HepG2 (cell line): ENCODE measurements around the gene ARCN1. TPM values are rescaled to one million over a fixed set of nuclear protein-coding genes. Genes with fewer than 3 reads are reported as not detected.

Source experiments
- BORCS8-MEF2B ChIP-seq: sonication (generic); formaldehyde crosslinking; IDR thresholded peaks from 2 replicates; pipeline ENCODE4 v1.8.0; 2022; ENCODE audit warnings: mild to moderate bottlenecking, missing genetic modification reagents
- ERF ChIP-seq: IDR thresholded peaks from 2 replicates; pipeline ENCODE4 v1.6.1; 2018; ENCODE audit warnings: missing biosample characterization, missing genetic modification reagents
- GZF1 ChIP-seq: sonication (generic); formaldehyde crosslinking; IDR thresholded peaks from 2 replicates; pipeline ENCODE4 v1.5.1; 2020; ENCODE audit warnings: mild to moderate bottlenecking, missing genetic modification reagents
- KDM6A ChIP-seq: IDR thresholded peaks from 2 replicates; pipeline ENCODE4 v1.6.1; 2016; ENCODE audit warnings: low read depth
- KLF15 ChIP-seq: sonication (generic); formaldehyde crosslinking; IDR thresholded peaks from 2 replicates; pipeline ENCODE4 v1.8.1; 2023; ENCODE audit warnings: borderline replicate concordance, mild to moderate bottlenecking, inconsistent platforms, missing genetic modification reagents, mixed read lengths
- MTA1 ChIP-seq: sonication (generic); formaldehyde crosslinking; IDR thresholded peaks from 2 replicates; pipeline ENCODE4 v1.4.0; 2020; ENCODE audit warnings: missing genetic modification reagents, mild to moderate bottlenecking, borderline replicate concordance
- NRL ChIP-seq: sonication (generic); formaldehyde crosslinking; IDR thresholded peaks from 2 replicates; pipeline ENCODE4 v1.5.0; 2020; ENCODE audit warnings: missing genetic modification reagents, mild to moderate bottlenecking, moderate library complexity, borderline replicate concordance
- RARG ChIP-seq: sonication (generic); formaldehyde crosslinking; IDR thresholded peaks from 2 replicates; pipeline ENCODE4 v1.4.0; 2020; ENCODE audit warnings: low read depth, mild to moderate bottlenecking, missing genetic modification reagents
- RFX5 ChIP-seq: IDR thresholded peaks from 2 replicates; pipeline ENCODE4 v1.6.1; 2011; ENCODE audit warnings: low read depth, low read length, improper control_type of control experiment
- ZNF205 ChIP-seq: IDR thresholded peaks from 2 replicates; pipeline ENCODE4 v1.6.1; 2018; ENCODE audit warnings: missing biosample characterization, missing genetic modification reagents
- ZNF891 ChIP-seq: sonication (generic); formaldehyde crosslinking; IDR thresholded peaks from 2 replicates; pipeline ENCODE4 v1.5.0; 2020; ENCODE audit warnings: mild to moderate bottlenecking, missing genetic modification reagents
- polyA plus RNA-seq, 8 experiments: library from polyadenylated mRNA; depleted of rRNA in 3 of 8; stranded (reverse) in 7 of 8; unstranded in 1 of 8; fragments of >200 nt; fragmentation: Illumina TruSeq in 4 of 8; extraction: Trizol in 4 of 8; gene quantifications; 2 replicates each; pipeline versions ENCODE4 v1.2.1 to v1.2.3, GENCODE V29; 2011 to 2016; ENCODE audit warnings: low read depth in 4 of 8, missing spikeins in 1 of 8, mixed read lengths in 1 of 8; ENCODE audit not compliant: insufficient read depth in 1 of 8
- total RNA-seq, 5 experiments: library from RNA; depleted of rRNA; stranded (reverse); fragments of >200 nt; fragmentation: Illumina TruSeq; extraction: Trizol; gene quantifications; 2 replicates each; pipeline ENCODE4 v1.2.3, GENCODE V29; 2016; ENCODE audit warnings: low read depth in 1 of 5
- TF ChIP-seq, protein P1 (sequence below): IDR thresholded peaks from 2 replicates; pipeline ENCODE4 v1.6.1; 2016
- TF ChIP-seq, protein P2 (sequence below): sonication (generic); formaldehyde crosslinking; IDR thresholded peaks from 2 replicates; pipeline ENCODE4 v1.8.1; 2022; ENCODE audit warnings: mild to moderate bottlenecking, missing genetic modification reagents

Gene ARCN1
- total and polyA plus RNA-seq, 2 of the 13 experiments (the other 11 are each of a cell fraction or from before 2014, with no cell fraction given), result 148 to 200 TPM

DNA sequence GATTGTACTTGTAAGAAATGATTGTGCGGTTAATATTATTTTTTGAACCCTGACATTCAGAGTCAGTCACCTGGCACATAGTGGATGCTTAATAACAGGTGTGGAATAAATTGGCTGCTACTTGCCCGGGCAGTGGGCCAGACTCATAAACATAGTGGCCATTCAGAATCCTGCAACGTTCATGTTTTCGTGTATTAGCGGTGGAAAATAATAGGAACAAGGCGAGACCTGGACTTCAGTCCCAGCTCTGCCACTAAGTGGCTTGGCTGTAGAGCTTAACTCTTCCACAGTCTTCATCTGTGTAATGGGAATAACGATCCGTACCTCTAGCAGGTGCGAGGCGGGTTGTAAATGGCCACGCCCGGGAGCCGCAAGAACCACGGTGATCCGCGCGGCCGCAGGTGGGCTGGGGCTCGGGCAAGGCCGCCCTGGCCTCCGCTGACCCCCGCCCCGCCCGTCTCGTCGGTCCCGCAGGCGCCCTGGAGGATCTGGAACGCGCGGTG lies 42.0 kb upstream of the ARCN1 start (continued):
- no peak for TF ChIP-seq KDM6A (CRISPR knock-in tag)
- TF ChIP-seq, protein P1, sequence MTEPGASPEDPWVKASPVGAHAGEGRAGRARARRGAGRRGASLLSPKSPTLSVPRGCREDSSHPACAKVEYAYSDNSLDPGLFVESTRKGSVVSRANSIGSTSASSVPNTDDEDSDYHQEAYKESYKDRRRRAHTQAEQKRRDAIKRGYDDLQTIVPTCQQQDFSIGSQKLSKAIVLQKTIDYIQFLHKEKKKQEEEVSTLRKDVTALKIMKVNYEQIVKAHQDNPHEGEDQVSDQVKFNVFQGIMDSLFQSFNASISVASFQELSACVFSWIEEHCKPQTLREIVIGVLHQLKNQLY (CRISPR knock-in tag), result no peak
- TF ChIP-seq ZNF205, result no peak
- no peak for TF ChIP-seq KLF15 (CRISPR knock-in tag)
- TF ChIP-seq ERF (CRISPR knock-in tag), result no peak
- no peak for TF ChIP-seq RARG (CRISPR knock-in tag)
- TF ChIP-seq NRL (CRISPR knock-in tag), result peak; percentile 12; the same call in 1 of the 2 replicates
- TF ChIP-seq BORCS8-MEF2B (CRISPR knock-in tag), result 0 out of 2 replicates have a peak, but pooled peaks have one; percentile 7
- TF ChIP-seq MTA1 (CRISPR knock-in tag), result no peak
- TF ChIP-seq GZF1, result no peak
- no peak for TF ChIP-seq RFX5
- TF ChIP-seq, protein P2, sequence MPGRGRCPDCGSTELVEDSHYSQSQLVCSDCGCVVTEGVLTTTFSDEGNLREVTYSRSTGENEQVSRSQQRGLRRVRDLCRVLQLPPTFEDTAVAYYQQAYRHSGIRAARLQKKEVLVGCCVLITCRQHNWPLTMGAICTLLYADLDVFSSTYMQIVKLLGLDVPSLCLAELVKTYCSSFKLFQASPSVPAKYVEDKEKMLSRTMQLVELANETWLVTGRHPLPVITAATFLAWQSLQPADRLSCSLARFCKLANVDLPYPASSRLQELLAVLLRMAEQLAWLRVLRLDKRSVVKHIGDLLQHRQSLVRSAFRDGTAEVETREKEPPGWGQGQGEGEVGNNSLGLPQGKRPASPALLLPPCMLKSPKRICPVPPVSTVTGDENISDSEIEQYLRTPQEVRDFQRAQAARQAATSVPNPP, result 0 out of 2 replicates have a peak, but pooled peaks have one; percentile 5
- TF ChIP-seq ZNF891 (CRISPR knock-in tag), result peak; percentile 28; the same call in 1 of the 2 replicates
